ENCODE results near the gene MRPL16. TPM values are rescaled to one million over a fixed set of nuclear protein-coding genes. Genes with fewer than 3 reads are reported as not detected.

The MRPL16 gene
- total and polyA plus RNA-seq, 2 of the 13 experiments (the other 11 are each of a cell fraction or from before 2014, with no cell fraction given) = 45.3 to 62.6 TPM

DNA sequence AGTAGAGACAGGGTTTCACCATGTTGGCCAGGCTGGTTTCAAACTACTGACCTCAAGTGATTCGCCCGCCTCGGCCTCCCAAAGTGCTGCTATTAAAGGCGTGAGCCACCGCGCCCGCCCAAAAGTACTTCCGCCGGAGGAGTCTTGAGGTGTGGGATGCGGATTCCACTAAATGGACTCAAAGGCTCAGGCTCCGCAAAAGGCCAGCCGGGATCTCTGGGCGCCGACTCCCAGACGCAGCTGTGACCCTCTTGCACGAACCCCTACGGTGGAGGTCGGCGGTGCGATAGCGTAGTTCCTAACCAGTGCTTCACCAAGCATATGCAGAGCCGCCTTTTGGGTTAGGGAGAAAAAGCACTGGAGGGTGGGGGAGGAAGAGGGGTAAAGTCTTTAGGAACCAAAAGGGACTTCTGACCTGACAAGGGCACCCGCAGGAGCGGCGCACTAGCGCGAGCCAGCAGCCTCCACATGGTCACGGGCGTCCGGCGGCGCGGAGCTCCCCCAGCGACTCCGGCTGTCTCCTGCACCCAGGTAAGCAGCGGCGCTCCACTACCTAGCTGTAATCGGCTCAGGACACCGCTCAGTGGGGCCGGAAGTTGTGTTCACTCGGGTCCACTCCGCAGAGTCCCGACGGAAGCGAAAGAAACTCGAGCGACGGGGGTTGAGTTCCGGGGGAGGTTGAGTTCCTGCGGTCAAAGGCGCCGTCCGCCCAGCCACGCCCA is at the start of gene MRPL16 (continued):
- TF ChIP-seq EHMT2 (IDR thresholded peaks at IDR 0.05; ENCODE audit: borderline replicate concordance, low read depth, low read length) (peak; percentile 97; the same call in 1 of the 2 replicates), ZNF292 (CRISPR knock-in tag; IDR thresholded peaks at IDR 0.05; ENCODE audit: borderline replicate concordance, low read depth) (peak; percentile 65), ZNF878 (CRISPR knock-in tag; IDR thresholded peaks at IDR 0.05) (no peak), ATF1 (CRISPR knock-in tag; IDR thresholded peaks at IDR 0.05) (peak; percentile 39; the same call in 1 of the 2 replicates), CC2D1A (CRISPR knock-in tag; IDR thresholded peaks at IDR 0.05) (no peak), PLRG1 (conservative IDR thresholded peaks at IDR 0.05) (no peak), EEA1 (CRISPR knock-in tag; IDR thresholded peaks at IDR 0.05; ENCODE audit: borderline replicate concordance) (0 out of 2 replicates have a peak, but pooled peaks have one; percentile 50), SP4 (CRISPR knock-in tag; IDR thresholded peaks at IDR 0.05) (peak; percentile 77; the same call in 1 of the 2 replicates), RBM22 (optimal IDR thresholded peaks at IDR 0.05; ENCODE audit: low read length) (no peak), MAF1 (CRISPR knock-in tag; IDR thresholded peaks at IDR 0.05; ENCODE audit: borderline replicate concordance) (0 out of 2 replicates have a peak, but pooled peaks have one; percentile 50), ZNF30 (CRISPR knock-in tag; IDR thresholded peaks at IDR 0.05) (no peak), ZFP37 (CRISPR knock-in tag; IDR thresholded peaks at IDR 0.05; ENCODE audit: borderline replicate concordance) (no peak)
- TF ChIP-seq, protein P1, sequence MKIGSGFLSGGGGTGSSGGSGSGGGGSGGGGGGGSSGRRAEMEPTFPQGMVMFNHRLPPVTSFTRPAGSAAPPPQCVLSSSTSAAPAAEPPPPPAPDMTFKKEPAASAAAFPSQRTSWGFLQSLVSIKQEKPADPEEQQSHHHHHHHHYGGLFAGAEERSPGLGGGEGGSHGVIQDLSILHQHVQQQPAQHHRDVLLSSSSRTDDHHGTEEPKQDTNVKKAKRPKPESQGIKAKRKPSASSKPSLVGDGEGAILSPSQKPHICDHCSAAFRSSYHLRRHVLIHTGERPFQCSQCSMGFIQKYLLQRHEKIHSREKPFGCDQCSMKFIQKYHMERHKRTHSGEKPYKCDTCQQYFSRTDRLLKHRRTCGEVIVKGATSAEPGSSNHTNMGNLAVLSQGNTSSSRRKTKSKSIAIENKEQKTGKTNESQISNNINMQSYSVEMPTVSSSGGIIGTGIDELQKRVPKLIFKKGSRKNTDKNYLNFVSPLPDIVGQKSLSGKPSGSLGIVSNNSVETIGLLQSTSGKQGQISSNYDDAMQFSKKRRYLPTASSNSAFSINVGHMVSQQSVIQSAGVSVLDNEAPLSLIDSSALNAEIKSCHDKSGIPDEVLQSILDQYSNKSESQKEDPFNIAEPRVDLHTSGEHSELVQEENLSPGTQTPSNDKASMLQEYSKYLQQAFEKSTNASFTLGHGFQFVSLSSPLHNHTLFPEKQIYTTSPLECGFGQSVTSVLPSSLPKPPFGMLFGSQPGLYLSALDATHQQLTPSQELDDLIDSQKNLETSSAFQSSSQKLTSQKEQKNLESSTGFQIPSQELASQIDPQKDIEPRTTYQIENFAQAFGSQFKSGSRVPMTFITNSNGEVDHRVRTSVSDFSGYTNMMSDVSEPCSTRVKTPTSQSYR (CRISPR knock-in tag; IDR thresholded peaks at IDR 0.05; ENCODE audit: borderline replicate concordance) = no peak
- TF ChIP-seq, protein P2, sequence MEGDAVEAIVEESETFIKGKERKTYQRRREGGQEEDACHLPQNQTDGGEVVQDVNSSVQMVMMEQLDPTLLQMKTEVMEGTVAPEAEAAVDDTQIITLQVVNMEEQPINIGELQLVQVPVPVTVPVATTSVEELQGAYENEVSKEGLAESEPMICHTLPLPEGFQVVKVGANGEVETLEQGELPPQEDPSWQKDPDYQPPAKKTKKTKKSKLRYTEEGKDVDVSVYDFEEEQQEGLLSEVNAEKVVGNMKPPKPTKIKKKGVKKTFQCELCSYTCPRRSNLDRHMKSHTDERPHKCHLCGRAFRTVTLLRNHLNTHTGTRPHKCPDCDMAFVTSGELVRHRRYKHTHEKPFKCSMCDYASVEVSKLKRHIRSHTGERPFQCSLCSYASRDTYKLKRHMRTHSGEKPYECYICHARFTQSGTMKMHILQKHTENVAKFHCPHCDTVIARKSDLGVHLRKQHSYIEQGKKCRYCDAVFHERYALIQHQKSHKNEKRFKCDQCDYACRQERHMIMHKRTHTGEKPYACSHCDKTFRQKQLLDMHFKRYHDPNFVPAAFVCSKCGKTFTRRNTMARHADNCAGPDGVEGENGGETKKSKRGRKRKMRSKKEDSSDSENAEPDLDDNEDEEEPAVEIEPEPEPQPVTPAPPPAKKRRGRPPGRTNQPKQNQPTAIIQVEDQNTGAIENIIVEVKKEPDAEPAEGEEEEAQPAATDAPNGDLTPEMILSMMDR (CRISPR knock-in tag; IDR thresholded peaks at IDR 0.05) = peak; percentile 61
- TF ChIP-seq, protein P3, sequence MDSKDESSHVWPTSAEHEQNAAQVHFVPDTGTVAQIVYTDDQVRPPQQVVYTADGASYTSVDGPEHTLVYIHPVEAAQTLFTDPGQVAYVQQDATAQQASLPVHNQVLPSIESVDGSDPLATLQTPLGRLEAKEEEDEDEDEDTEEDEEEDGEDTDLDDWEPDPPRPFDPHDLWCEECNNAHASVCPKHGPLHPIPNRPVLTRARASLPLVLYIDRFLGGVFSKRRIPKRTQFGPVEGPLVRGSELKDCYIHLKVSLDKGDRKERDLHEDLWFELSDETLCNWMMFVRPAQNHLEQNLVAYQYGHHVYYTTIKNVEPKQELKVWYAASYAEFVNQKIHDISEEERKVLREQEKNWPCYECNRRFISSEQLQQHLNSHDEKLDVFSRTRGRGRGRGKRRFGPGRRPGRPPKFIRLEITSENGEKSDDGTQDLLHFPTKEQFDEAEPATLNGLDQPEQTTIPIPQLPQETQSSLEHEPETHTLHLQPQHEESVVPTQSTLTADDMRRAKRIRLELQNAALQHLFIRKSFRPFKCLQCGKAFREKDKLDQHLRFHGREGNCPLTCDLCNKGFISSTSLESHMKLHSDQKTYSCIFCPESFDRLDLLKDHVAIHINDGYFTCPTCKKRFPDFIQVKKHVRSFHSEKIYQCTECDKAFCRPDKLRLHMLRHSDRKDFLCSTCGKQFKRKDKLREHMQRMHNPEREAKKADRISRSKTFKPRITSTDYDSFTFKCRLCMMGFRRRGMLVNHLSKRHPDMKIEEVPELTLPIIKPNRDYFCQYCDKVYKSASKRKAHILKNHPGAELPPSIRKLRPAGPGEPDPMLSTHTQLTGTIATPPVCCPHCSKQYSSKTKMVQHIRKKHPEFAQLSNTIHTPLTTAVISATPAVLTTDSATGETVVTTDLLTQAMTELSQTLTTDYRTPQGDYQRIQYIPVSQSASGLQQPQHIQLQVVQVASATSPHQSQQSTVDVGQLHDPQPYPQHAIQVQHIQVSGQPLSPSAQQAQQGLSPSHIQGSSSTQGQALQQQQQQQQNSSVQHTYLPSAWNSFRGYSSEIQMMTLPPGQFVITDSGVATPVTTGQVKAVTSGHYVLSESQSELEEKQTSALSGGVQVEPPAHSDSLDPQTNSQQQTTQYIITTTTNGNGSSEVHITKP (CRISPR knock-in tag; IDR thresholded peaks at IDR 0.05; ENCODE audit: low read depth) = peak; percentile 57
- TF ChIP-seq, protein P4, sequence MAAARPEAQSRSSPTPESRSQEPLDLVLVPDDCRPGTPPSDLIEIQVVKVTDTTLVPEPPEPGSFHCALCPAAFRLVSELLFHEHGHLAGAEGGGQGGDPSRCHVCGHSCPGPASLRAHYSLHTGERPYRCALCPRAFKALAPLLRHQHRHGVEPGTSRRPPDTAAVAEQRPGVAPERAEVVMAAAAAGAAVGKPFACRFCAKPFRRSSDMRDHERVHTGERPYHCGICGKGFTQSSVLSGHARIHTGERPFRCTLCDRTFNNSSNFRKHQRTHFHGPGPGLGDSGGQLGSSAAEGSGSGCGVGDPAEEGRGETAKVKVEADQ (CRISPR knock-in tag; IDR thresholded peaks at IDR 0.05; ENCODE audit: borderline replicate concordance) = peak; percentile 81; the same call in 1 of the 2 replicates
- TF ChIP-seq, protein P5, sequence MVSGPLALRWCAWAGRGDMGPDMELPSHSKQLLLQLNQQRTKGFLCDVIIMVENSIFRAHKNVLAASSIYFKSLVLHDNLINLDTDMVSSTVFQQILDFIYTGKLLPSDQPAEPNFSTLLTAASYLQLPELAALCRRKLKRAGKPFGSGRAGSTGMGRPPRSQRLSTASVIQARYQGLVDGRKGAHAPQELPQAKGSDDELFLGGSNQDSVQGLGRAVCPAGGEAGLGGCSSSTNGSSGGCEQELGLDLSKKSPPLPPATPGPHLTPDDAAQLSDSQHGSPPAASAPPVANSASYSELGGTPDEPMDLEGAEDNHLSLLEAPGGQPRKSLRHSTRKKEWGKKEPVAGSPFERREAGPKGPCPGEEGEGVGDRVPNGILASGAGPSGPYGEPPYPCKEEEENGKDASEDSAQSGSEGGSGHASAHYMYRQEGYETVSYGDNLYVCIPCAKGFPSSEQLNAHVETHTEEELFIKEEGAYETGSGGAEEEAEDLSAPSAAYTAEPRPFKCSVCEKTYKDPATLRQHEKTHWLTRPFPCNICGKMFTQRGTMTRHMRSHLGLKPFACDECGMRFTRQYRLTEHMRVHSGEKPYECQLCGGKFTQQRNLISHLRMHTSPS (CRISPR knock-in tag; IDR thresholded peaks at IDR 0.05; ENCODE audit: low read depth) = 0 out of 2 replicates have a peak, but pooled peaks have one; percentile 48
